Left lung (tissue), 10 donors: ENCODE results near the gene OR6C2. TPM values are rescaled to one million over a fixed set of nuclear protein-coding genes. Genes with fewer than 3 reads are reported as not detected.
"Not testable (repeated sequence)": the region's sequence is repeated elsewhere in the genome, so short reads cannot be mapped to it uniquely, and the experiment has no call there.

Experiments
- ATAC-seq: fragments of 200-7000 bp; cut with Tn5 transposase; one replicate; pipeline ENCODE4 v1.9.1; 2020; ENCODE audit warnings: moderate library complexity
- DNase-seq, 4 donors: peaks; one replicate each; pipeline ENCODE4 v3.0.0-alpha.2; 2013 to 2020
- H3K27ac ChIP-seq, 2 donors: fragments of 200-600 bp; sonication (generic) in 1 of 2; one replicate each; pipeline versions ENCODE4 v1.5.0 to v1.8.0; 2020 to 2021
- H3K27me3 ChIP-seq, 2 donors: fragments of 200-600 bp; sonication (generic) in 1 of 2; one replicate each; pipeline versions ENCODE4 v1.5.0 to v1.8.0; 2020 to 2021
- H3K36me3 ChIP-seq, 2 donors: fragments of 200-600 bp; sonication (generic) in 1 of 2; one replicate each; pipeline versions ENCODE4 v1.5.0 to v1.8.0; 2020 to 2021
- H3K4me1 ChIP-seq, 2 donors: fragments of 200-600 bp; one replicate each; pipeline ENCODE4 v1.8.0; 2021
- H3K4me3 ChIP-seq, 2 donors: fragments of 200-600 bp; sonication (generic) in 1 of 2; one replicate each; pipeline versions ENCODE4 v1.5.0 to v1.8.0; 2020 to 2021; ENCODE audit warnings: mild to moderate bottlenecking in 1 of 2
- H3K9me3 ChIP-seq, 2 donors: fragments of 200-600 bp; sonication (generic) in 1 of 2; one replicate each; pipeline versions ENCODE4 v1.5.0 to v1.8.0; 2020 to 2021
- intact Hi-C, 2 donors: fragments of 100-400 bp; cut with DNase I; formaldehyde crosslinking; loops; one replicate each; pipeline versions ENCODE4 v1.11.2 to v1.14.2; 2022
- polyA plus RNA-seq, 6 donors: library from polyadenylated mRNA; unstranded; fragments of 120-200 nt; gene quantifications; one replicate each; pipeline ENCODE4 v1.2.1, GENCODE V29; 2013; ENCODE audit not compliant: insufficient read length in 6 of 6
- total RNA-seq, 2 donors: library from RNA; stranded (reverse); fragmentation: NEBNext Ultra II Directional; extraction: Animal tissue kit (Norgen Biotek cat#: 25700); gene quantifications; one replicate each; pipeline ENCODE4 v1.2.1, GENCODE V29; 2021
- TF ChIP-seq, protein P1 (sequence below), 2 donors: fragments of 200-600 bp; sonication (generic) in 1 of 2; IDR thresholded peaks; one replicate each; pipeline versions ENCODE4 v1.5.0 to v1.8.0; 2021; ENCODE audit warnings: antibody characterized with exemption in 2 of 2
- donor health status: DM: no; HTN: yes; CAD: no.
- donor health status: DM: no; HTN: no; CAD: no.

OR6C2 gene
- total and polyA plus RNA-seq, 8 donors, result not detected

DNA sequence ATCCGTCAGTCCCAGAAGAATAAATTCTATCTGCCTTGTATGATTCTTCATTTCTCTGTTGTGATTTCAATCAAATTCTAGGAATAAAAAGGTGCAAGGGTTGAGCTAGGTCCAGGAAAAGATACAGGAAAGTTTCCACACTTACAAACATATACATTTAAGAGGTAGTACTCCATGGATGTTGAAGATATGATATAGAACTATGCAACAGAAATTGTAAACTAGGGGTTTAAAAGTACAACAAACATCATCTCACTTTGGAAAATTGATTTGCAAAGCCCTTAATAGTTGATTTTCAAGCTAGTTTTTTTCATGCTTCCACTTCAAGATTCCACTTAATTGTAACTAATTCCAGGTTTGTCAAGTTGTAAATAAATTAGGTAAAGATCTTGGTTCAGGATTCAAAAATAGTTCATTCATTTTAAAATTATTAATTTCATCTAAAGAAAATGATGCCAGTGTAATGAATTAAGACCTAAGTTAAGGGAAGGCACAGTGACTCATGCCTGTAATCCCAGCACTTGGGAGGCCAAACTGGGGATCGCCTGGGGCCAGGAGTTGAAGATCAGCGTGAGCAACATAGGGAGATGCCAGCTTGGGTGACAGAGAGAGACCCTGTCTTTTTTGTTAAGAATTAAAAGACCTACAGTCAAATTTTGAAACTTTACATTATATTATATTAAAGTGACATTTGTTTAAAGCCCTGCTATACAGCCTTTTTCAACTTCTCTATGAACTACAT, 26.4 kb downstream of the OR6C2 start, which contains the start of gene OR6C70:
Gene OR6C70, minus strand, starts transcription at position 51 of the 742 bp plus-strand sequence. Its CDS starts 0 bp downstream, at position 51.
- H3K4me3 ChIP-seq, result no peak within 1 kb of the TSS
- no peak within 1 kb of the TSS for H3K27ac ChIP-seq
- no peaks in the 10 kb centered on the region for H3K36me3 ChIP-seq
- intact Hi-C loops, result no loop called here
- ATAC-seq (no peak), DNase-seq (no peak)
- H3K27me3 ChIP-seq, result no peaks in the 10 kb centered on the region
- H3K9me3 ChIP-seq, result no peaks in the 10 kb centered on the region
- TF ChIP-seq, protein P1, sequence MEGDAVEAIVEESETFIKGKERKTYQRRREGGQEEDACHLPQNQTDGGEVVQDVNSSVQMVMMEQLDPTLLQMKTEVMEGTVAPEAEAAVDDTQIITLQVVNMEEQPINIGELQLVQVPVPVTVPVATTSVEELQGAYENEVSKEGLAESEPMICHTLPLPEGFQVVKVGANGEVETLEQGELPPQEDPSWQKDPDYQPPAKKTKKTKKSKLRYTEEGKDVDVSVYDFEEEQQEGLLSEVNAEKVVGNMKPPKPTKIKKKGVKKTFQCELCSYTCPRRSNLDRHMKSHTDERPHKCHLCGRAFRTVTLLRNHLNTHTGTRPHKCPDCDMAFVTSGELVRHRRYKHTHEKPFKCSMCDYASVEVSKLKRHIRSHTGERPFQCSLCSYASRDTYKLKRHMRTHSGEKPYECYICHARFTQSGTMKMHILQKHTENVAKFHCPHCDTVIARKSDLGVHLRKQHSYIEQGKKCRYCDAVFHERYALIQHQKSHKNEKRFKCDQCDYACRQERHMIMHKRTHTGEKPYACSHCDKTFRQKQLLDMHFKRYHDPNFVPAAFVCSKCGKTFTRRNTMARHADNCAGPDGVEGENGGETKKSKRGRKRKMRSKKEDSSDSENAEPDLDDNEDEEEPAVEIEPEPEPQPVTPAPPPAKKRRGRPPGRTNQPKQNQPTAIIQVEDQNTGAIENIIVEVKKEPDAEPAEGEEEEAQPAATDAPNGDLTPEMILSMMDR (IDR thresholded peaks at IDR 0.05), result no peak
- H3K4me1 ChIP-seq, result no peaks in the 10 kb centered on the region

DNA sequence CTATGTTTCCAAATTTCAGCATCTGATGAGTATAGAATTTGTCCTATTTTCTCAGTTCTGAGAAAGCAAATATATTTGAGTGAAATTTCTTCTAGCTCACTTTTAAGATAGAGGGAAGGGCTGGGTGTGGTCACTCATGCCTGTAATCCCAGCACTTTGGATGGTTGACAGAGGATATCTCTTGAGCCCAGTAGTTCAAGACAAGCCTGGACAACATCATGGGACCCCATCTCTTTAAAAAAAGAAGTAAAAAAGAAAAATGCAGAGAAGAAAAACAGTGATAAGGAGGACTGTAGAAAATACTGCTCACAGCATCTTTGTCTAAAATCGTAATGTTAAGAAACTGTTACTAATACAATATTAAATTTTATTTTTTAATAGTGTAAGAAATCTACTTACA, 28.4 kb downstream of the OR6C2 start:
- DNase-seq, result no peak
- ATAC-seq, result no peak
- H3K9me3 ChIP-seq, result no peaks in the 10 kb centered on the region
- no peak overlapping the region for H3K27ac ChIP-seq
- TF ChIP-seq, protein P1 (IDR thresholded peaks at IDR 0.05), result no peak
- H3K4me3 ChIP-seq, result no peak overlapping the region
- no peaks in the 10 kb centered on the region for H3K4me1 ChIP-seq
- H3K36me3 ChIP-seq, result no peaks in the 10 kb centered on the region
- intact Hi-C loops, result no loop called here
- no peaks in the 10 kb centered on the region for H3K27me3 ChIP-seq

DNA sequence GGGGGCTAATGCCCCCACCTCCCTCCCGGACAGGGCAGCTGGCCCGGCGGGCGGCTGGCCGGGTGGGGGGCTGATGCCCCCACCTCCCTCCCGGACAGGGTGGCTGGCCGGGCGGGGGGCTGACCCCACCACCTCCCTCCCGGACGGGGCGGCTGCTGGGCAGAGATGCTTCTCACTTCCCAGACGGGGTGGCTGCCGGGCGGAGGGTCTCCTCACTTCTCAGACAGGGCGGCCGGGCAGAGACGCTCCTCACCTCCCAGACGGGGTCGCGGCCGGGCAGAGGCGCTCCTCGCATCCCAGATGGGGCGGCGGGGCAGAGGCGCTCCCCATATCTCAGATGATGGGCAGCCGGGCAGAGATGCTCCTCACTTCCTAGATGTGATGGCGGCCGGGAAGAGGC, 35.3 kb downstream of the OR6C2 start:
- intact Hi-C loops, H3K36me3 ChIP-seq, H3K4me3 ChIP-seq, H3K9me3 ChIP-seq, H3K4me1 ChIP-seq, H3K27ac ChIP-seq, H3K27me3 ChIP-seq, ATAC-seq: not testable (repeated sequence)
- peak in 1 of 4 donors; percentile 39 for DNase-seq

DNA sequence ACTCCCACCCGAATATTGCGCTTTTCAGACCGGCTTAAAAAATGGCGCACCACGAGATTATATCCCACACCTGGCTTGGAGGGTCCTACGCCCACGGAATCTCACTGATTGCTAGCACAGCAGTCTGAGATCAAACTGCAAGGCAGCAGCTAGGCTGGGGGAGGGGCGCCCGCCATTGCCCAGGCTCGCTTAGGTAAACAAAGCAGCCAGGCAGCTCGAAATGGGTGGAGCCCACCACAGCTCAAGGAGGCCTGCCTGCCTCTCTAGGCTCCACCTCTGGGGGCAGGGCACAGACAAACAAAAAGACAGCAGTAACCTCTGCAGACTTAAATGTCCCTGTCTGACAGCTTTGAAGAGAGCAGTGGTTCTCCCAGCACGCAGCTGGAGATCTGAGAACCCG, 40.4 kb downstream of the OR6C2 start:
- intact Hi-C loops, ATAC-seq, H3K4me1 ChIP-seq, H3K9me3 ChIP-seq, H3K27ac ChIP-seq, H3K36me3 ChIP-seq, H3K27me3 ChIP-seq, H3K4me3 ChIP-seq: not testable (repeated sequence)
- peak in 1 of 4 donors; percentile 14 for DNase-seq

DNA sequence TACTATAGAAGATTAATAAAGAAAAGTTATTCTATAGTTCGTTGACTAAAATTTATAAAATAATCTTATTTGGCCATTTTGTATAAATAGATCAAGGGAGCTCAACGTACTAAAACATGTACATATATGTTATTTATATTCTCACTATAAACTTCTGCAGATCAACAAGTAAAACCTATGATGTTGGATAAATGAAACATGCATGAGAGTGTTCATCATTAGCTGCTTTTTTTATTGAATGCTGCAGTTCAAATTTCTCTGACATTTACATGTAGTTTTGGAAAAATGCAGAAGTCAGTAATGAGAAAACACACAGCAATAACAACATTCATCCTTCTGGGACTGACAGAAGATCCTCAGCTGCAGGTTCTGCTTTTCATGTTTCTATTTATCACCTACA, 48.2 kb downstream of the OR6C2 start, which contains the start of gene OR6C68:
Gene OR6C68, plus strand, starts transcription at position 301 of the 400 bp plus-strand sequence. Its CDS starts 0 bp downstream, at position 301.
- H3K27ac ChIP-seq, result no peak within 1 kb of the TSS

DNA sequence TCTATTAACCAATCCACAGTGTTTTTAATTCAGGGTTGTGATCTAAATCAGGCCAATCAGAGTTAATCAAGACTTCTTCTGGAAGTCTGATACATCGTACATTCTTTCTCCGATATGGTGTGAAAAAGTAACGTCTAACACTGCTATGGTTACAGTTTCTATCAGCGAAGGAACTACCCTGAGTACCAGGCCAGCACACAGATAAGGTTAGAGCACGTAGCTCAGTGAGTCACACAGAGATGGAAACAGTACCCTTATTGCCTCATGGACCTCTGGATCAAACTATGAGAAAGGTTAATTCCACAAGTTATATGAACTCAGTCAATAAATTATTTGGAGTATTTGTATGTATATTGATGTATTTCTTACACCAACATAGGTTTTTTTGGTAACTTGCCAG, 51.6 kb downstream of the OR6C2 start:
- H3K27me3 ChIP-seq, result no peaks in the 10 kb centered on the region
- H3K9me3 ChIP-seq, result no peaks in the 10 kb centered on the region
- no peaks in the 10 kb centered on the region for H3K36me3 ChIP-seq
- TF ChIP-seq, protein P1 (IDR thresholded peaks at IDR 0.05), result no peak
- DNase-seq (no peak), ATAC-seq (no peak)
- no peak overlapping the region for H3K4me3 ChIP-seq
- H3K27ac ChIP-seq, result no peak overlapping the region
- intact Hi-C loops, result no loop called here
- no peaks in the 10 kb centered on the region for H3K4me1 ChIP-seq

More for the DNA sequence above, 48.2 kb downstream of the OR6C2 start, which contains the start of gene OR6C68:
- intact Hi-C loops, result no loop called here
- TF ChIP-seq, protein P1 (IDR thresholded peaks at IDR 0.05), result no peak
- Histone ChIP-seq H3K27me3 (no peaks in the 10 kb centered on the region), H3K36me3 (no peaks in the 10 kb centered on the region), H3K9me3 (no peaks in the 10 kb centered on the region), H3K4me3 (no peak within 1 kb of the TSS), H3K4me1 (no peaks in the 10 kb centered on the region)
- ATAC-seq (no peak), DNase-seq (no peak)
